ENCODE data around the gene MPP2. TPM values are rescaled to one million over a fixed set of nuclear protein-coding genes. Genes with fewer than 3 reads are reported as not detected.

The MPP2 gene
- total and polyA plus RNA-seq, 2 experiments from 2014 or later, result 1.3 to 1.4 TPM

GRCh38 chr17:43905400-43905984 lies 1.8 kb downstream of the MPP2 start:
- Histone ChIP-seq H3K79me2 (no peaks in the 10 kb centered on the region), H3K27ac (no peak overlapping the region), H3K9me2 (replicated peaks; ENCODE audit: insufficient read depth) (no peaks in the 10 kb centered on the region), H3K4me3 (no peak overlapping the region), H3K9me3 (ENCODE audit: low read depth) (no peaks in the 10 kb centered on the region), H3K27me3 (peaks cover 46% of the 10 kb centered on the region), H3K4me1 (ENCODE audit: insufficient read depth) (peaks cover 11% of the 10 kb centered on the region), H3K4me2 (peak overlapping the region; percentile 98), H4K20me1 (ENCODE audit: insufficient read depth, poor library complexity, severe bottlenecking) (no peaks in the 10 kb centered on the region), H3K36me3 (replicated peaks; ENCODE audit: insufficient read depth, low read depth) (no peaks in the 10 kb centered on the region), H2AFZ (peak overlapping the region; percentile 3)
- no peak for DNase-seq (ENCODE audit: low spot score)
- TF ChIP-seq, protein P1, sequence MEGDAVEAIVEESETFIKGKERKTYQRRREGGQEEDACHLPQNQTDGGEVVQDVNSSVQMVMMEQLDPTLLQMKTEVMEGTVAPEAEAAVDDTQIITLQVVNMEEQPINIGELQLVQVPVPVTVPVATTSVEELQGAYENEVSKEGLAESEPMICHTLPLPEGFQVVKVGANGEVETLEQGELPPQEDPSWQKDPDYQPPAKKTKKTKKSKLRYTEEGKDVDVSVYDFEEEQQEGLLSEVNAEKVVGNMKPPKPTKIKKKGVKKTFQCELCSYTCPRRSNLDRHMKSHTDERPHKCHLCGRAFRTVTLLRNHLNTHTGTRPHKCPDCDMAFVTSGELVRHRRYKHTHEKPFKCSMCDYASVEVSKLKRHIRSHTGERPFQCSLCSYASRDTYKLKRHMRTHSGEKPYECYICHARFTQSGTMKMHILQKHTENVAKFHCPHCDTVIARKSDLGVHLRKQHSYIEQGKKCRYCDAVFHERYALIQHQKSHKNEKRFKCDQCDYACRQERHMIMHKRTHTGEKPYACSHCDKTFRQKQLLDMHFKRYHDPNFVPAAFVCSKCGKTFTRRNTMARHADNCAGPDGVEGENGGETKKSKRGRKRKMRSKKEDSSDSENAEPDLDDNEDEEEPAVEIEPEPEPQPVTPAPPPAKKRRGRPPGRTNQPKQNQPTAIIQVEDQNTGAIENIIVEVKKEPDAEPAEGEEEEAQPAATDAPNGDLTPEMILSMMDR (IDR thresholded peaks at IDR 0.05; ENCODE audit: poor library complexity), result no peak
- no peak for TF ChIP-seq EZH2phosphoT487 (IDR thresholded peaks at IDR 0.05; ENCODE audit: low read depth, severe bottlenecking, unreplicated experiment)
- TF ChIP-seq EZH2 (IDR thresholded peaks at IDR 0.05; ENCODE audit: borderline replicate concordance), result no peak
- WGBS (ENCODE audit: low lambda C conversion rate, missing lambda C conversion rate), result 25% methylated on average over 3 of the region's 3 CpGs

DNA sequence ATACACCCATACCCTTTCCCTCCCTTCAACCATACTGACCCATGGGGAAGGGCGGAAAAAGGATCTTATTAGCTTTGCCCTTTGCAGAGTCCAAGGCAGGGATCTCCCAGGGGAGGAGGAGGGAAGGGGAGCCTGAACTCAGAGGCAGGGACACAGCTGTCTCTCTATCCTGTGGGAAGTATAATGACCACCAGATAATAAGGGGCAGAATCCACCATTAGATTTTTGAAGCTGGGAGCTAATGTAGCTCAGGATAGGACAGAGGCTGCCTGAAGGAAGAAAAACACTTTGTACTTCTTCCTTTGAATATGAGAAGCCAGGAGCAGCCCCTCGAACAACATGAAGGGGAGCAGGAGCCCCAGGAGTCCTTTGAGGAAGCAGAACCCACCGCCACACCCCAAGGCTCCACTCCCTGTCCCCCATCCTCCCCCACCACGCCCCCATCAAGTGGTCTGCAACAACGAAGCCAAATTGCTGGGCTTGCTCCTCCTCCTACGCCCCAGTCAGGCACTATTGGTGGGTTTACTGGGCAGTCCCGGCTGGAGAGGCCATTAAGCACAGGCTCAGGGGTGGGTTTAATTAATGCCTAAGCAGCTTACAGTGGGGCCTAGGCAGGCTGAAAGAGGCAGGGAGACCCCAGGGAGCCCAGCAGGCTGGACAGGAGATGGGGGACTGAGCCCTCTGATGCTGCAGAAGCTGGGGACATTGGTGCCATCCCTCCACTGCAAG lies 5.3 kb downstream of the MPP2 start:
- 62% methylated on average over 7 of the region's 7 CpGs for WGBS (ENCODE audit: low lambda C conversion rate, missing lambda C conversion rate)

GRCh38 chr17:43900858-43901754 lies 6.2 kb downstream of the MPP2 start:
- H3K79me2 ChIP-seq, result no peaks in the 10 kb centered on the region
- no peak overlapping the region for H3K4me3 ChIP-seq
- H3K27ac ChIP-seq, result no peak overlapping the region
- no peak for TF ChIP-seq EZH2phosphoT487 (IDR thresholded peaks at IDR 0.05; ENCODE audit: low read depth, severe bottlenecking, unreplicated experiment)
- TF ChIP-seq, protein P1 (IDR thresholded peaks at IDR 0.05; ENCODE audit: poor library complexity), result no peak
- TF ChIP-seq EZH2 (IDR thresholded peaks at IDR 0.05; ENCODE audit: borderline replicate concordance), result no peak
- H3K9me2 ChIP-seq (replicated peaks; ENCODE audit: insufficient read depth), result no peaks in the 10 kb centered on the region
- H3K27me3 ChIP-seq, result peaks cover 19% of the 10 kb centered on the region
- H3K36me3 ChIP-seq (replicated peaks; ENCODE audit: insufficient read depth, low read depth), result no peaks in the 10 kb centered on the region
- 24% methylated on average over 12 of the region's 13 CpGs for WGBS (ENCODE audit: low lambda C conversion rate, missing lambda C conversion rate)
- H3K4me2 ChIP-seq, result peak overlapping the region; percentile 93
- H2AFZ ChIP-seq, result no peak overlapping the region
- no peaks in the 10 kb centered on the region for H3K9me3 ChIP-seq (ENCODE audit: low read depth)
- H4K20me1 ChIP-seq (ENCODE audit: insufficient read depth, poor library complexity, severe bottlenecking), result no peaks in the 10 kb centered on the region
- peaks cover 10% of the 10 kb centered on the region for H3K4me1 ChIP-seq (ENCODE audit: insufficient read depth)
- no peak for DNase-seq (ENCODE audit: low spot score)

More for the DNA sequence above, 5.3 kb downstream of the MPP2 start:
- Histone ChIP-seq H3K27me3 (peaks cover 28% of the 10 kb centered on the region), H2AFZ (no peak overlapping the region), H3K9me3 (ENCODE audit: low read depth) (no peaks in the 10 kb centered on the region), H4K20me1 (ENCODE audit: insufficient read depth, poor library complexity, severe bottlenecking) (no peaks in the 10 kb centered on the region), H3K36me3 (replicated peaks; ENCODE audit: insufficient read depth, low read depth) (no peaks in the 10 kb centered on the region), H3K4me3 (no peak overlapping the region), H3K9me2 (replicated peaks; ENCODE audit: insufficient read depth) (no peaks in the 10 kb centered on the region), H3K27ac (no peak overlapping the region), H3K79me2 (no peaks in the 10 kb centered on the region), H3K4me2 (no peak overlapping the region), H3K4me1 (ENCODE audit: insufficient read depth) (peaks cover 11% of the 10 kb centered on the region)
- TF ChIP-seq, protein P1 (IDR thresholded peaks at IDR 0.05; ENCODE audit: poor library complexity), result no peak
- TF ChIP-seq EZH2phosphoT487 (IDR thresholded peaks at IDR 0.05; ENCODE audit: low read depth, severe bottlenecking, unreplicated experiment) (no peak), EZH2 (IDR thresholded peaks at IDR 0.05; ENCODE audit: borderline replicate concordance) (no peak)
- DNase-seq (ENCODE audit: low spot score), result no peak

All from hepatocyte (in vitro differentiated cells).